ENCODE measurements around the gene MEF2D.

MEF2D gene

DNA sequence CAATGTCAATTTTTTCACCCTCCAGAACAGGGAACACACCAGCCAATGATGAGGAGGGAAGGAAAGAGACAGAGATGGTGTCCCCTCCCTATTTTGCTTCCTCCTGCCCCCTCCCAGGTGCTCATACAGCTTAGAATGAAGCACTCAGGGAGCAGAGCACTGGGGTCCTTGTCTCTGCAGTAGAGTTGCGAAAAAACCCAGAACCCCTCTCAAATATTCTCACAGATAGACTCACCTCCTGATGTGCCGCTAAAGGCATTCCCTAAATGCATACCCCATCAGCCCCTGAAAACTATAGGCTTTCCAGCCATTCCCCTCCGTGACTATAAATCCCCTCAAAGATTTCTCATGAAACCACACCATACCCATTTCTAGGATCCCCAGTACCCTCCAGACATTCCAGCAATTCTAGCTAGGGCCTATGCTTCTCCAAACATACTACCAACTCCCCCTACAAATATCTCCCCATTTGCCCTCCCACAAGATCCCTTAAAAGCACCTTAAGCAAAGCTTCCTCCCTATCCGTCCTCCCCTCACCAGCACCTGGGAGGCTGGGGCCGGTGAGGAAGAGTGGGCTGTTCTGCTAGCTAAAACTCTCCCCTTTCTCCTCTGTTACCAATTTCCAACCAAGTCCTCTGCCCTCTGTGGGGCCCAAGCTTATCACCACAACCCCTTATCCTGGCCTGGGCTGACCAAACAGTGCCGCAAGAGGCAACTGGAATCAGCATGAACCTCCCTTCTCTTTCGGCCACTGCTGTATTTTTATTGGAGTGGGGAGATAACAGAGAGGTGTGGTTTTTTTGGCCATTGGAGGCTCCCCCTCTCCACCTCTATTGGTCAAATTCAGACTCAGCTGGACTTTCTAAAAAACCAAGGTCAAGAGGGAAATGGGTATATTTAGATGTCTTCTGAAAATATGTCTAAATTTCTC, 76.9 kb downstream of the MEF2D start:
- no peak for DNase-seq

DNA sequence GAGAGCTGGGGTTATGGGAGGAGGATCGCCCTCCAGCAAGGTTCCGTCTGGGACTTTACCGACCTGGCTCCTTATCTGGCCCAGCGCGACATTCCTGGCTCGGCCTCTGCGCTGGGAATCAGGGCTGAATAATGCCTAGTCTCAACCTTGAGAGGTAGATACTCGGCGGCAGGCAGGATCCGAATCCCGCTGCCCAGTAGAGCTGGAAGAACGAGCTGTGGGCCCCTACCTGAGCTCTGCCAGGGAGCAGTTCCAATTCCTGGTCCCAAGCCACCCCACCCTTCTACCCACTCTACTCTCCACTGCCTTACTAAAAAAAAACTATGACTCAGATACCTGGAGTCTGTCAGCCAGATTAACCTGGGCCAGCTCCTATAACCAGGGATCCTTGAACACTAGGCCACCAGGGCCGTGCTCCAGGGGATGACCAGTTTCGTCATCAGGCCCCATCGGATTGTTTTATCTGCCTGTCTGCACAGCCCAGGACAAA, 77.9 kb downstream of the MEF2D start:
- DNase-seq: no peak

DNA sequence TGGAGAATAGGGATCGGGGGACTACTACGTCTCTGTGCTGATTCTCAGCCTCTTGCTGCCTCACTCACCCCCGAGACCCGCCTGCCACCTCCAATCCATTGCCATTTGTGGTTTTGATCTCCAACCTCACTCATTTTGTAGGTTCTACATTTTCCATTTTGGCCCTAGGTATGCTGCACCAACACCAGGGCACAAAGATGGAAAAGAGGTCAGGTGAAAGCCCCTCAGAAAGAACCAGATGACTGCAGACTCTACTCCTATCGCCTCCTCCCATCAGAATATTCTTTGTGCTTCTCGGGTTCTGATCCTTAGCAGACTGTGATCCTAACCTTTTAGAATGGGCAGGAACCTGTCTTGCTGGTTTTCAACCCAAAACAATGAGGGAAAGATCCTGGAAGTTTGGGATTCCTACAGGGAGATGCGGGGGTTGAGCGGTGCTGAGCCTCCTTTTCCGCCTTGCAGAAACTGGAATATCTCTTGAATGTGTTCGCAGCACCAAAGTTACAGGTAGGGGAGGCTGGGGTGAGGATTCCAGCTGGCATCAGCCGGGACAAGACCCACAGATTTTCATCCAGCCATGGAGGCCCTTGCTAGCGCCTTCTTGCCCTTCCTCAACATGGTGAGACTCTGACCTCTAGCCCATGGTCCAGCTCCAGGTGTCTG, 78.5 kb downstream of the MEF2D start:
- DNase-seq: no peak

DNA sequence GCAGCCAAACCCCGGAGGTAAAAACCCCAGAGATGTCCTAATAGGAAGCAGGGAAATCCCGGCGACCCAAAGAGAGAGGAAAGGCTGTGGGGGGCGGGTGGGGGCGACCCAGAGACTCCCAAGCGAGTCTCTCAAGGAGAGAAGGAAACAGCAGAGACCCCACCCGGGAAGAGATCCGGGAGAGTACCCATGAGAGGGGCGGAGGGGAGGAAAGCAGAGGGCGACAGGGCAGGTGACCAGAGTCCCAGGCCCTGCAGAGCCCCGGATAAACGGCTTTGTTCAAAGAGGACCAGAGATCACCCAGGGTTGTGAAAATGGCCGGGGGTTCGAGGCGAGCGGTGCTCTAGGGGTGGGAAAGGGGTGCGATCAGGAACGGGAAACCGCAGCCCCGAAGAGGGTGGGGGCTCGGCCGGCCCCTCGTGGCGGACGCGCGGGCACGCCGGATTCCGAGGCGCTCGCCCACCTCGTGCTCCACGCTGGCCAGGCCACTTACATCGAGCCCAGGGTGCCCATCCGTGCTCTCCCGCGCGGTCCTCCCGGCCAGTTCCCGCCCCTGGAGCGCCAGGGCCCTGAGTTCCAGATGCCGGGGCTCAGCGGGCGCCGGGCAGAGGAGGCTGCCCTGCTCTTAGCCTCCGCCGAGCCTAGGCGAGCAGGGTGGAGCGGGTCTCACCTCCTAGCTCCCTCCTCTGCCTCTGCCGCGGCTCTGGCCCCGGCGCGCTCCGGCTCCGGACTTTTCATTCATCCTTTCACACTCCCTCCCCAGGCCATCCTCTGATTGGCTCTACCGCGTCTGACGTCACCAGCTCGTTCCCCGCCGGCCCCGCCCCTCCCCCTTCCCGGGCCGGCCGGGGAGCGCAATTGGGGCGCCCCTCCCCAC, 79.3 kb downstream of the MEF2D start:
- DNase-seq: peak; percentile 93

DNA sequence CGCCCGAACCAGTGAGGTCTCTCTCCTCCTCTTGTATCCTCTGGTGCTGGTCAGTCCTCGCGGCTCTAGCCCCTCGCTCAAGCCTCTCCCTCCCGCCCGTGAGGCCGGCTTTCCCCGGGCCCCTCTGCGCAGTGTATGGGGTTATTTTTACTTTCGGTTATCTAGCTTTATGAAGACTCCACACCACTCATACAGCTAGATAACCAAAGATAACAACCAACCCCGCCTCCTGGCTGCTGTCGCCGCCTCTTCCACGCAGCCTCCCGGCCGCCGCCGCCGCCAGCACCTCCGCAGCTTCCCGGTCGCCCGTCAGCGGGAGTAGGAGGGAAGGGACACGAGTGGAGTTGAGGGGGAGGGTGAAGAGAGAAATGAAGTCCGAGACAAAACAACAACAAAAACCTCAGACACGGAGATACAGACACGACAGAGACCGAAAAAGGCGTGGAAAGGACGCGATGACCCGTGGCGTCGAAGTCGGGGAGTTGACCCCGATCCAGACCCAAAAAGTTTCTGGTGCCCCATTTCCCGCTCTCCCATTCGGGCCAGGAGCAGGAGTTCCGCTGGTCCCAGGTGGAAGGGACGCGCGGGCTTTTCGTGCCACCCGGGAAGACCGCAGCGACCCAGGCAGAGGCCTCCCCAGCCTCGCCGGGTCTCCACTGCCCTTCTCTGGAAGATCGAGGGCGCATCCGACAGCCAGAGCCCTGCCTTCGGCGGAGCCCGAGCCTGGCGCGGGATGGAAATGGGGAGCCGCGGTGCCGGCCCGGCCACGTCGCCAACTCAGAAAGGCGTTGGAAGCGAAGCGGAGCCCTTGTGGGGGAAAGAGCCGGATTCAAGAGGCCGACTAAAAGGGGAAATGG, 80.1 kb downstream of the MEF2D start:
- no peak for DNase-seq

DNA sequence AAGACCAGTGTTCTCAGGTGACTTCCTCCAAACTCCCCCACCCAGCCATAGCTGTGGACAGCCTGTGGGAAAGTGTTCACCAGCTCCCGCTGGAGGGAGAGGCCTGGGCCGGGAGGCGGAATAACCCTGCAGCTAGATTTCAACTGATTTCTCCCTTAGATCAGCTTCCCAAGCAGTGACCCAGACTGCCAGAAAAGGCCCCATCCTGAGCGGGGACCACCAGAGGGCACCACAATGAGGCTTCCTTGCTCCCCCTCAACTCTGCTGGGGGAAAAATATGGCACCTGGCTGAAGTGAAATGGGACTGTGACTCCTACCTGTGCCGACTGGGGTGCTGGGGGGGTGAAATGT, 80.7 kb downstream of the MEF2D start:
- DNase-seq: no peak

DNA sequence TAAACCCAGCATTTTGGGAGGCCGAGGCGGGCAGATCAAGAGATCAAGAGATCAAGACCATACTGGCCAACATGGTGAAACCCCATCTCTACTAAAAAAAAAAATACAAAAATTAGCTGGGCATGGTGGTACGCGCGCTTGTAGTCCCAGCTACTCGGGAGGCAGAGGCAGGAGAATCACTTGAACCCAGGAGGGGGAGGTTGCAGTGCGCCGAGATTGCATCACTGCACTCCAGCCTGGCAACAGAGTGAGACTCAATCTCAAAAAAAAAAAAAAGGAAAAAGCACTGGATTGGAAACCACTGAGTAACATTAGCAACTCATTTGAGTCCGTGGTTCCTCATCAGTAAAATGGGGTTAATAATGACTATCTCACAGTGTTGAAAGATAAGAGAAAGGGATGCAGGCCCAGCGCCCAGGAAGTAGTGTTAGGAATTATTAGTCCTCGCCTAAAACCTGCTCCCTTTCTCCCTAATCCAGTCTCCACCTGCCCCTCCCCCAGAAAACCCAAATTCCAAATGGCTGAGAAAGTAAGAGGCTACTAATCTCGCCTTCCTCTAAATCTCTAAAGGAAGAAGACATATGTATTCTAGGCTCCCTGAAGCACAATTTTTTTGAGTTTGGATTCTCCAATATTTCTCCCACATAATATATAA, 82.0 kb downstream of the MEF2D start:
- DNase-seq: no peak

DNA sequence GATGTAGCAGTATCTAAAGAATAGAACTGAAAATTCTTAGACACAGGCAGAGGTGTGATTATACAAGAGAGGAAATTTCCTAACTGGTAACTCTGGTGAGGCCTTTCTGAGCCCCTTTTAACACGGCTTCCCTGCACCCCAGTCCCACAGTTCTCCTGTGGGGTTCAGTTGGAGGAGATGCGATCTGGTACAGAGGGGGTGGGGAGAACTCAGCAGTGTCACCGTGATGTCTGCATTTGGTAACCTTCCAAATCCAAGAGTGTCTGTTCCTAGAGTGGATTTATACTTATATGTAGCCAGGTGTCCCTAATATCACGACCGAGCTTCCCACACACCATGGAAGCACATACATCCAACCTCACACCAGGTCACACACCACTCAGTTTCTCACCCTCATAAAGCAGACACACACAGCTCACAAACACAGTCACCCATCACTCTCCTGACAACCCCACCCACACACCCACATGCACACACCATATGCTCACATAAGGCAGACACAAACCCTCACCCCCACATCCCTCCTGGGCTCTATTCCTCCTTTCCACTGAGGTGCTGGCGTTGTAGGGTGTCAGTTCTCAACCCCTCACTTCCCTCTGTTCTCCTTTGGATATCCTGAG, 83.1 kb downstream of the MEF2D start:
- peak; percentile 29 for DNase-seq

DNA sequence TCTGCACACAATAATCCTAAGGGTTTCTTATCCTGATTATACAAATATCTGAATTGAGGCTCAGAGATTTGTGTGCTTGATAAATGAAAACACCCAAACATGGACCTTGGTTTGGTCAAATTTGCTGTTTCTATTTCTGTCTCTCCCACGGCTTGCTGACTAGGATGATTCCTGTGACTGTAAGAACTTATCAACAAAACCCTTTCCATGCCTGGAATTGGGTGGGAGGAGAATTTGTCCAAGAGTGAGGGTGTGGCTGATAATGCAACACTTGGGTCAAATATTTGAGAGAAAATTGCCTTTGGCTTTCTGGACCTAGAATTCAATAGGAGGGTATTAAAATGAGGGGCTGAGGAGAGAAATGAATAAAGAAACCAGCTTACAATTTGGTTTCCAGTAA, 83.6 kb downstream of the MEF2D start:
- no peak for DNase-seq

DNA sequence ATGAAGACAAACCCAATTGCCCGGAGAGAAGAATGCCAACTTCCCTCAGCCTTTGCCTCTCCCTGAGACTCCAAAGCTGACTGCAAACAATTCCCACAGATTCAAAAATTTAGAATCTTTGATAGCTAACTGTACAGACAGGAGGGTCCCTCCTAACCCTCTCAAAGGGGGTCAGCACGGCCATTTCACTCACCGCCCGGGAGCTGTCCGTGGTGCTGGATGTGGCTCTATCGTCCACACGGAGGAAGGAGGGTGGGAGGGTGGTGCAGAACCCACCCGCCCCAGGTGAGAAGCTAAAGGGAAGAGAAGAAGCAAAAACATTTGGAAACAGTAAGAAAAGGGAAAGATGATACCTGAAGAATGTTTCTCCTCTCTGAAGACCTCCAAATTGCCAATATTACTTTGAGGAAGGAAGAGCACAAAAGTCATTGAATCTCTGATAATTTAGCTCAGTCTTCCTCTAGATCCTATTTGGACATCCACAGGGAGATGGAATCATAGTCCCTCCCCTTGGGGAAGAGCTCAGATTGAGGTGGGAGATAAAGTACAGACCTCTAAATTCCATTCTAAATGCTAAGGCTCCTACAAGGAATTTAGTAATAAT, 86.0 kb downstream of the MEF2D start:
- DNase-seq: no peak

Data from NCI-H2171 treated with DMSO at 0.1 percent for 48 hours (cell line).